Effector CD4-positive, alpha-beta T cell (primary cell): ENCODE data around the gene ARHGEF10L.

Experiments used
- DNase-seq: peaks from one replicate; pipeline ENCODE4 v3.0.0-alpha.2; 2020

ARHGEF10L gene

DNA sequence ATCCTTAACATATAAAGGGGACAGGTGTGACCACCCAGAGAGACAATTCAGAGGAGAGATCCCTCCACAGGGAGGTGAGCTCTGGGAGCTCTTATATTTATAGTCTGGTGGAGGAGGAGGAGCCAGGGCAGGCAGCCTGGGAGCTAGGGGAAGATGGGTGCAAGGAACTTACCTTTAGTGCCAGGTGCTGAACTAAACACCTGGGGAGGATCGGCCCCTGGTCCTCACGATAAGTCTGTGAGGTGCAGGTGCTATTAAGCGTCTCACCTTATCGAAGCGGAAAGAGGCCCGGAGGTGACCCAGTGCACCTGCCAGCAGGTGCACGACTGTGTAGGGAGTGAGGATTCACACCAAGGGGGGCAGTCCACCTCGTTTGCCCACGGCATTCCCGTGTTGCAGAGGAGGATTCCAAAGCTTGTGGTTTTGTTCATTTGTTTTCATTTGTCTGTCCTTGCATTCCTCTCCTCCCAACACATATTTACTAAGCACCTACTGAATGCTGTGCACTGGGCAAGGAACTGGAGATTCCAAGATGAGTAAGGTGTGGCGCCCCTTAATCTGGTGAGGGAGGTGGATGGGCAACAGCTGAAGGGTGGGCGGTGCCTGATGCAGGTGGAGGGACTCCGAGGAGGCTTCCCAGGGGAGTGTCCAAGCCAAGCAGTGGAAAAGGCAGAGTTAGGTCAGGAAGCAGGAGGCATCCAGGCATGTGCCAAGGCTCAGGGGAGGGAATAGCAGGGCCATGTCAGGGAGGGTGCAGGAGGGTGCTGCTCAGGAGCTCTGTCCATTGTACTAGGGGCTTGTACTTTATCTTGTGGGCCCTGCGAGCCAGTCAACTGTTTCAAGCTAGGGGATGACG, 11.5 kb downstream of the ARHGEF10L start:
- DNase-seq = no peak

DNA sequence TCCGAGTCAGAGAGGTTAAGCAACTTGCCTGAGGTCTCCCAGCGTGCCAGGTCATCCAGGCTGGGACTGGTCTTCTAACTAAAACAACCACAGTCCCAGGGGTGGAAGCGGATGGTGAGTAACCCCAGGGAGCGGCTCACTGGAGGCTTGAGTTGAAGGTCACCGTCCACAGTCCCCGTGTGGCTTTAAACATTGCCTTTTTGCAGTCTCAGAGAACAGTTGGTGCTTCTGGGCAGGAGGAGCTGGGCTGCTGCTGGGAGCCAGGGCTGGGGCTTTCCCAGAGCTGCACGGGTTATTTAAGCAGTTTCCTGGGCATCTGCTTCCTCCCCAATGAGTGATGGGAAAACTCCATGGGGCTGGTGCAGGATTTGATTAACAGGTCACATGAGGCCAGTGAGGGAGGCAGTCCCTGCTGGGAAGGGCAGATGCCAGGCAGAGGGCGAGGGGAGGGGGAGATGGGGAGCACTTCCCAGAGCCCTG, 12.3 kb downstream of the ARHGEF10L start:
- DNase-seq = no peak

DNA sequence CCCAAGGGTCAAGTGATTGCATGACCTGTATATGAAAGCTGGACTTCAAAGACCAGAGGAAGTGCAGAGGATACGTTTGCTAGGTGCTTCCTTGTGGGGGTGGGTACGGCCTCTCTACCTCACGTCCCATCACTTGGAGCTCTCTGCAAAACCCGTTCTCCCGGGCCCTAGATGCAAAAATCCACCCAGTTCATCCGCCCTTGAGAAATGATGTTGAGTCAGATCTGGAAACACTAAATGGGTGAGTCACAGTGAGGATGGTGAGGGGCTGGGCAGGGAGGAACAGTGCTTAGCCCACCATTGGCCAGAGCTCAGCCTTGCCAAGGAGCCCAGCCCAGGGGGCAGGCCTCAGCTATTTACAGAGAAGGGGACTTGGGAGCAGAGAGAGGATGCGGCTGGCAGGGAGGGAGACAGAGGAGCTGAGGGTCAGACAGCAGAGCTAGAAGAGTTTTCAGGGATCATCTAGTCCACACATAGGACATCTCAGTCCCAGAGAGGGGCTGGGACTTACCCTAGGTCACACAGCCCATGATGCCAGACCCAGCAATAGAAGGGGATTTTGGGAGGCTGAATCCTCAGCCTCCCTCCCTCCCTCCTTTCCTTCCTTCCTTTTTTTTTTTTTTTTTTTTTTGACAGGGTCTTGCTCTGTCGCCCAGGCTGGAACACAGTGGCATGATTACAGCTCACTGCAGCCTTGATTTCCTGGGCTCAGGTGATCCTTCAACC, 14.6 kb downstream of the ARHGEF10L start:
- DNase-seq = no peak

DNA sequence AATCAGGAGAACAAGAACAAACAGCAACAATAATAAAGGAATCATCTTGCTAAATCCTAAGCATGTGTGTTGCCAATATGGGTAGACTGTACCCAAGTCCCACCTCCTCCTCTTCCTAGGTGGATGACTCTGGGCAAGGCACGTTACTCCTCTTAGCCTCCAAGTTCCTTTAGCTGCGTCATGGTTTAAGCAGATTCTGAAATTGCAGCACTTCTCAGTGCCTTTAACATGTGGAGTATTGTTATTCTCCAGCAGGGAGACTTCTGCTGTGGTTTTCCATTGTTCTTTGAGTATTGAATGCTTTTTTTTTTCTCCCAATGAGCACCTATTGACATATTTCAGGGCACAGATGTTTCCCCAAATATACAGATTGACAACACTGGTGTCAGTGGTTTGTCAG, 15.5 kb downstream of the ARHGEF10L start:
- no peak for DNase-seq

DNA sequence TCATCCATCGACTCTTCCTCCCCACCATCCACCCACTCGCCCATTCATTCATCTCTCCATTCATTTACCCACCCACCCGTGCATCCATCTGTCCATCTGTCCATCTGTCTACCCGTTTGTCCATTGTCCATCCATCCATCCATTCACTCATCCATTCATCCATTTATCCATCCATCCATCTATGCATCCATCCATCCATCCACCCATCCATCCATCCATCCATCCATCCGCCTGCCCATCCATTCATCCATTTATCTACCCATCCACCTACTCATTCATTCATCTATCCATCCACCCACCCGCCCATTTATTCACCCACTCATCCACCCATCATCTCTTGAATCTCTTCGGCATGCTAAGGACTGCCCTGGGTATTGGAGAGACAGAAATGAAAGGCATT, 18.5 kb downstream of the ARHGEF10L start:
- DNase-seq = no peak

DNA sequence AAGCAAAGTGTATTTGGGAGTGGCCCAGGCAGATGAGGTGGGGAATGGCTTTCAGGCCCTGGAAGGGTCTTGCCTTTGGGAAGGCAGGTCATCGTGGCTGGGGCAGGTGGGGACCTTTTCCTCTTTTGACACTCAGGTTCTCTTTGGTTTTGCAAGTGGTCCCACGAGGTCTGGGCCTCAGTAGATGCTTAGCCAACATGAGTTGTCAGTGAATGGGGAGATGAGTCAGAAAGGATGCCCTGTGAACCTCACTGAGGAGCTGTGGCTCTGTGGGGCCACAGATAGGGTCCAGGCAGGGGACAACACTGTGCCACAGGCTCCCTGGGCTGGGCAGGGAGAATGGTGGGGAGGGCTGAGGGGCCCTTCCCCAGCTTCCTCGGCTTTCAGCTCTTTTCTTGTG, 19.0 kb downstream of the ARHGEF10L start:
- DNase-seq = no peak

DNA sequence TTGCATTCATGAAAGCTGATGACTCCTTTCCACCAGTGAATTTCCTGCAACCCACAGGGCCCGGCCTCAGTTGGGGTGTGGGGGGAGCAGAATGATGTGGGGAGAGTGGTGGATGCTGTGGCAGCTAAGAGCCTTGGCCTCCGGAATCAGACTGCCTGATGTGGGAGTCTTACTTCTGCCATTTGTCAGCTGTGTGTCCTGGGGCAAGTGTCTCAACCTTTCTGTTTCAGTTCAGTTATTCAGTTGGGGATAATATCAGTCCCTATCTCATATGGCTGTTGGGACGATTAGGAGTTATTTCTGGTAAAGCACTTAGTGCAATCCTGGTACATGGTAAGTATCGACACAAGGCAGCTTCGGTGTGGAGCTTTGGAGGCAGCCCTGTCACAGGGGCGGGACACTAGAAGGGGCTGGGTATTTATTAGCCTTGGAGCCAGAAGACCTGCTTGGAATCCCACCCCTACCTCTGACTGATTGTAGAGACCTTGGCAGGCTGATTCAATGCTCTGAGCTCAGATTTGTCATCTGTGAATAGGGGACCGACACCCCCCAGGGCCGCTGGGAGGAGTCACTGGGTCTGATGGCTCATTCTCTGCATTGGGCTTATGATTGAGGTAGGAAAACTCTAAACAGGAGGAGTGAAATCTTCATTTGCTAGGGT, 19.6 kb downstream of the ARHGEF10L start:
- DNase-seq = no peak

DNA sequence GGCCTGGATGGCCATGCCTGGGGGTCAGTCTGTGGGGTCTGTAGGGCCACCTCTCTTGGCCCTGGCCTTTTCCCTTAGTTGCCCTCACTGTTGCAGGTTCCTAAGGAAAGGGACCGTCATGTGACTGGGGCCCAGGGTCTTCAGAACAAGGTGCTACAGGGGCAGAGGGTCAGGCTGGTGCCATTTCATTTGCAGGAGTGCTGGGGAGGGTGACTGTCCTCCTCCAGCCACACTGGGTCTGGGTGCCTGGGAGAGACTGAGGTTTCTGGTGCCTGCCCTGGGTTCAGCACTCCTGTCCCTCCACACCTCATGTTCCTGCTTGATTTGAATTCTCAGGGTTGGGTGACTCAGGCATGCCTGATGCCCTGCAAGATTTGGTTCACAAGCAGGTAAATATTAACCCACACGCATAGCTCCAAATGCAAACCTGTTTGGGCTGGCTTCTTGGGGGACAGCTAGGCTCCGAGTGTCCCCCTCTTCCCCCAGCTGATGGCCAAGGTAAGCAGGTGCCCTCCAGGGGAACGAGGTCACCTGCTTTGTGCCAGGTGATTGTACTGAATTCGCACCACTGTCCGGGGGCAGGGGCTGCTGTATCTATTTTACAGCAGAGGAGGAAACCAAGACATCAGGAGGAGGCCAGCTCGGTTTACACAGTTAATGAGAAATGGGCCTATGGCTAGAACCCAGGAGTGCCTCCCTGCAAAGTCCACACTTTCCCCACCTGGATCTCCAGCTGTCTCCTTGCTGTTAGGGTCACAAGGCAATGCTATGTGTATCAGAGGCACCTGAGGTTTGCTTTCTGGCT, 20.3 kb downstream of the ARHGEF10L start:
- no peak for DNase-seq

DNA sequence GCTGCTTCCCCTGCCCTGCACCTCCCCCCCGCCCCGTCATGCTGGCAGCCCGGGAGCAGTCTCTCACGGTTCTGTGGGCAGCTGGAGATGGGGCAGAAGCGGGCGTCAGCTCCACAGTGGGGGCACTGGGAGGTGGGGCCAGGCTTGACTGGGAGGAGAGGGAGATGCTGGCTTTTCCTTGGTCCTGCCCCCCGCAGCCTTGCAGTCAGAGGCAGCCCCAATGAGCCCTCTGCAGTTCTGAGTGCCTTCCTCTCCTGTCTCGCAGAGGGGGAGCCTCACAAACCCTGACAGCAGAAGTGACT, 21.7 kb downstream of the ARHGEF10L start:
- no peak for DNase-seq

DNA sequence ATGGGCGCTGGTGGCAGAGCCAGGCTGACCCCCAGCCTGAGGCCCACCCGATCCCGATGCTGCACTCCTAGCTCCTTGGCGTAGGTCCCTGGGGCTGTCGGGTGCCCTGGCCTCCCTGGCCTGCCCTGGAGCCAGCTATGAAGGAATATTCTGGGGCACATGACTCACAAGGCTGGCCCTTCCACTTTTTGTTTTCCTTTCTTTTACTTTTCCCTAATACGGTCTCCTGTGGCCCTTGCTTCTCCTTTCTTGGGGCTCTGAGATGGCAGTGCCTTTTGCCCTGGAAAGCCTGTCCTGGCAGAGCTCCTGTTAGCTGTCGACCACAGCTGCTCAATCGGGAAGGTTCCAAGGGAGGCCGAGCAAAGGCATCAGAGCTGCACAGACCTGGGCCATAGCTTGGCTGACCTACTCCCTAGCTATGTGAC, 22.1 kb downstream of the ARHGEF10L start:
- DNase-seq = no peak

DNA sequence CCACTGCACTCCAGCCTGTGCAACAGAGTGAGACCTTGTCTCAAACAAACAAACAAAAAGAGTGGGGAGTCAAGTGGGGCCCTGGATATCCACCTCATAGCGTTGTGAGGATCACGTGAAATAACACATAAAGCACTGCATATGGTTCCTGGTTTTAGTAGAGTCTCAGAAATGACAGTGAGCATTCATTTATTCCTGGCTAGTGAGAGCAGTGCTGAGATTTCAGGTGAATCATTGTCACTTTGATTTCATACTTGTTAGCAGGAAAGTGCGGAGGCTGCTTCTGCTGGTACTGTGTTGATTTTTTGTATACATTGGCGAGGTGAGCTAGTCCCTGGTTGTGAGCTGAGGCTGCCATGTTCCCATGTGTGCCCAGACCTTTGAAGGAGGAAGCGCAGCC, 22.9 kb downstream of the ARHGEF10L start:
- no peak for DNase-seq

DNA sequence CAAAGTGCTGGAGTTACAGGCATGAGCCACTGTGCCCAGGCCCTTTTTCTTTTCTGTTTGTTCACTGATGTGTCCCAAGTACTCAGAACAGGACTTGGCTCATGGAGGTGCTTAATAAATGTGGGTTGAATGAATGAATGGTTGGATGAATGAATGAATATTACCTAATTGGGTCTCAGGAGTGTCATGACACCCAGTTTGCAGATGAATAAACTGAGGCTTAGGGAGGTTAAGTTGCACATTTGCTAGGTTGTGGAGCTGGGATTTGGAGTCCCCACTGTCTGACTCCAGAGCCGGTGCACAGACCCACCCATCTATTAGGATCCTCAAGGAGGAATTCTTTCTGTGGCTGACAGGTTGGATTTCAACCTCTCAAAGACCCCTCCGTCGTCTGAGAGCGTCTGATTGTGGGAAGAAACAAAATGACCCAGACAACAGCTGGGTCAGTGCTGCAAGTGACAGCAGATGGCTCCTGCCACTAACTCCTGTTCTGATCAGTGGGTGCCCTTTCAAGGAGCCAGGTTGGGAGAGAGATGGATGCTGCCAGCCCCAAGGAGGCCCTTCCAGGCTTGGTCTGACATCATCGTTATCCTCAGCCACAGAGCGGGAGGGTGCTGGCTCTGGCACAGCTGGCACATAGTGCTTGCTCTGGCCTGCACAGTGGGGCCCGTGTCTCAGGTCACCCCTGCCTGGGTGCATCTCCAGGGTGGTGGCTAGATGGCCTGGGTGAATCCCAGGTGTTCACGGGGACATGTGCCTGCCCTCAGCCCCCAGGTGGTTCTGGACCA, 24.2 kb downstream of the ARHGEF10L start:
- no peak for DNase-seq

DNA sequence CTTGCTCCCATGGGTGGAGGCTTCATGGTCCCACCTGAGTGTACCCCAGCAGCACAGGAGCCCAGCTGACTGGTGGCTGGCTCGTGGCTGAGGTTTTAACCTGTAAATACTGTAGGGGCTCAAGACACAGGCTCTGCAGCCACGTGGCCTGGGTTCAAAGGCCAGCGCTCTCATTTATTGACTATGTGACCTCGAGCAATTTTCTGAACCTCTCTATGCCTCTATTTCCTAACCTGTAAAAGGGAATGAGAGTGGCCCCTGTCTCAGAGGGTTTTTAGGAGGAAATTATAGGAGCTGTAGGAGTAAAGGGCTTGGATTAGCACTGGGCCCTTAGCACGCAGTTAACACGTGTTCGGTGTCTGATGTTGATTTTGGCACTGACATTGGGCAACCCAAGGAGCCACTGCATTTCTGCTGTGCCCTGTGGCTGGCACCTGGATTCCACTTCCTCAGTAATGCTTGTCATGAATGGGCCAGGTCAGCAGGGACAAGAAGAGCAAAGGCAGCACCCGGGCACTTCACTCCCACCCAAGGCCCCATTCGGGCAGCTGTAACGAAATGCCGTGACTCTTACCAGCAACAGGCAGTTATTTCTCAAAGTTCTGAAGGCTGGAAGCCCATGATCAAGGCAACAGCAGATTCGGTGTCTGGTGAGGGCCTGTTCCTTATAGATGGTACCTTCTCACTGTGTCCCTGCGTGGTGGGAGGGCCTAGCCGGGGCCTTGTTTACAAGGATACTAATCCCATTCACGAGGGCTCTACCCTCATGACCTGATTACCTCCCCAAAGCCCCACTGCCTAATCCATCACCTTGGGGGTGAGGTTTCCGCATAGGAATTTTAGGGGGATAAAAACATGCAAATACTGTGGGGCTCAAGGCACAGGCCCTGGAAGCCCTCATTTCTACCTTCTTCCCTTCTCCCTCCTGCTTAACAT, 25.2 kb downstream of the ARHGEF10L start:
- DNase-seq = no peak

DNA sequence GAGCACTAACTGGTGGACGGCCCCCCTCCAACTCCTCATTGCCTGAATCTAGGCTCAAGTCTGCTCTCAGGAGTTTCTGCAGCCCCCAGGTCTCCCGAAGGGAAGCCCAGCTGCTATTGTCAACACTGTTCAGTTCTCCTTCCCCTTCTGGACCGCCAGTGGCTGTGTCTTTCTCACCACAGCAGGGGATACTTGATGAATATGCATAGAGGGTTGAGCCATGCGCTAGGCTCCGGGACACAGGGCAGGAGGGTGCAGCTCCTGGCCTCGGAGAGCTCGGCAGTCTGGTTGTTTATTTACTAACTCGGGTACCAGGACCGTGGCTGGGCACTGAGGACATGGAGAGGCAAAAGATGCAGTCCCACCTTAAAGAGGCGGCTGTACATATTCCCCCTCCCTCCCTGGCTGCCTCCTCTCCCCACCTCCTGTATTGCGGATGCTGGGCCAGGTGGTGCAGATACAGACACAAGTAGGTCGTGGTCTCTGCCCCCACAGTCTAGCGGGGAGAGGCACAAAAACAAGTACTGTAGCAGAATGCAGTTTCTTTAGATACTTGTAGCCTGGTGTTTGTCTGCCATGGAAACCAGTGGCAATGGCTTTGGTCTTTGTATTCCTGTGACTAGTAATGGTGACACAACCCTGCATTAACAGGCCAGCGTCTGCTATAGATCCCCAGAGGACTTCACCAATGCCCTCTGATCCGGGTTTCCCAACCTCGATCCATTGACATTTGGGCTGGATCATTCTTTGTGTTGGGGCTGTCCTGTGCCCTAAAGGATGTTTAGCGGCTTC, 26.2 kb downstream of the ARHGEF10L start:
- no peak for DNase-seq

DNA sequence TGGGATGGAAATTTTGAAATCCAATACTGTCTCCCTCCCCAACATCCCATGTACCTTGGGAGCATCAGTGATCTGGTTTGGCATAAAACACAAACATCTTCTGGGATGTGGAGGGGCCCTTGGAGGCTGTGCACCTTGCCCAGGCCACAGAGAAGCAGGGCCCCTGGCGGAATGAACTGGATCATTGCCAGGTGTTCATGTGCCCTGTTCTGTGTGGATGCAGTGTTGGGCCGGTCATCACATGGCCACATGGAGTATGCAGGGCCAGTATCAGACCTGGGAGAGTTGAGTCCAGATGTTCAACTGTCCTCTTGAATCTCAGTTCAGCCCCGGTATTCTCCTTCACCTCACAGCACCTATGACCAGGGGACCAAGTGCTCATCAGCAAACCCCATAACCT, 26.9 kb downstream of the ARHGEF10L start:
- no peak for DNase-seq

DNA sequence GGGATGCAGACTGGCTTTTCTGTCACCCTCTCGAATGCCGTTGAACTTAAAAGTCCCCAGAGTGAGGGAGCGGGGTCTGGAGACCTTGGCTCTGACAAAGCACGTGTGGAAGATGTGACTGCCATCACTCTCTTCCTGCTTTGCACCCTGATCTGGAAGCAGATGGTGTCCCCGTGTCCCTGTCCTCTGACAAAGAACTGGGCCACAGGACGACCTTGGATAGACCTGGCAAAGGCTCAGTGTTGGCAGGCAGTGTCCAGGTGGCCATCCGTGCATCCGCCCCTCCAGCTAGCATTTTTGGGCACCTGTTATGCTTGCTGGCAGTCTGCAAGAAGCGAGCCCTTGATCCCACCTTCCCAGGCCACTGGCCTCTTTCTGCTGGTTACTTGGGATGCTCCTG, 27.4 kb downstream of the ARHGEF10L start:
- no peak for DNase-seq

DNA sequence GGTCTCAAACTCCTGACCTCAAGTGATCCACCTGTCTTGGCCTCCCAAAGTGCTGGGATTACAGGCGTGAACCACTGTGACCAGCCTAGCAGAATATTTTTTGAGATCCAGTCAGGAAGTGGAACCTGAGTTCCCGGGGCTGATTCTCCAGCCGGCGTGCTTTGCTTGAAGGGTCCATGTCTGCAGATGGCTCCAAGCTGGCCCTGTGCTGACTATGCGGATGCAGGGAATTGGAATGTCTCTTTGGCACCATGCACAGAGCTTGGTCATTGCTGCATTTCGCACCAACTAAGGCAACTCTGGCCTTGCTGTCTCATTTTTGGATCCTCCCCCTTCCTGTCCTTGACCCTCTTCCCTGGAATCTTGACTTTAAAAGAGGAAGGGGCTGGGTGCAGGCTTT, 28.1 kb downstream of the ARHGEF10L start:
- DNase-seq = no peak

DNA sequence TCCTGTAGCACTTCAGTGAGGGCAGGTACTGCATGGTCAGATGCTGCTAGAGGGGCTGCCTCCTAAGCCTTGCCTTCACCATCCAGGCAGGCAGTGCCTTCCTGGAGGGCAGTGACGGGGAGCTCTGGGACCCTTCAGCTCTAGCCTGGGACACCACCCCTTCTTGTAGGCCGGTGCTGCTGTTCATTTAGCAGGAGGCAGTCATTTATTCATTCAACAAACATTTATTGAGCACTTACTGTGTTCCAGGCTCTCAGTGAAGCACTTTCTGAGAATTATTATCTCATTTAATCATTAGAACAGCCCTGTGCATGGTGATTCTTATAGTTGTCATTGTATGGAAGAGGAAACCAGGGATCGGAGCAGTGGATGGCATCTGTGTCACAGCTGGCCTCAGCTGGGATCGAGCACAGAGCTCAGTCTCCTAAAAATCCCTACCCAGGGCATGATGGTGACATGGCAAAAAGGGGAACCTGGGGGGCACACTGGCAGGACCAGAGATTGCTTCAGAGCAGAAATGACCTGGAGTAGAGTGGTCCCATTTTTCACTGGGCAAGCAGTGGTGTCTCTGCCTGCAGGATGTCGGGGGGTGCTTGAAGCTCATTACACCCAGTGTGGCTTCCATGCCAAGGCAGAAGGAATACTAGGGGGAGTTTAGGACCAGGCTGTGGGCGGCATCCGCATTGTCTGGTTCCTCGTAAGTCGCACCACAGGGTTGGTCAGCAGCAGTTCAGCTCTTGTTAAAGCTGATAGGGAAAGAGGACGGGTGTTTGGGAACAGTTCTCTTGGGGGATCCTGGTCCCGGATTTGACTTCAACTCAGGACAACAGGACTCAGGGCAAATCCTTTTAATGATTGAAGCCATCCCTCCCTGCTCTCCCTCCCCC, 28.8 kb downstream of the ARHGEF10L start:
- no peak for DNase-seq
